BLaER1 treated with 17β-estradiol and CSF1 and Interleukin-3, amounts not matched to agents 10 nM and 100 nM (cell line): ENCODE data around the gene FRMD4A.
A peak's percentile ranks its signal among the peaks of the same experiment; 100 is the strongest.
"Not testable (repeated sequence)": the region's sequence is repeated elsewhere in the genome, so short reads cannot be mapped to it uniquely, and the experiment has no call there.

Experiments
- H3K27ac ChIP-seq, 11 experiments: shearing (Covaris generic); formaldehyde crosslinking; 2 replicates each; pipeline ENCODE4 v1.8.1; 2022
- H3K27me3 ChIP-seq, 11 experiments: shearing (Covaris generic); formaldehyde crosslinking; 2 replicates each; pipeline ENCODE4 v1.8.1; 2022
- H3K36me3 ChIP-seq, 11 experiments: shearing (Covaris generic); formaldehyde crosslinking; 2 replicates each; pipeline ENCODE4 v1.8.1; 2022
- H3K4me1 ChIP-seq, 10 experiments: shearing (Covaris generic); formaldehyde crosslinking; 2 replicates each; pipeline ENCODE4 v1.8.1; 2022
- H3K4me2 ChIP-seq, 11 experiments: shearing (Covaris generic); formaldehyde crosslinking; 2 replicates each; pipeline ENCODE4 v1.8.1; 2022
- H3K4me3 ChIP-seq, 10 experiments: shearing (Covaris generic); formaldehyde crosslinking; 2 replicates each; pipeline ENCODE4 v1.8.1; 2022
- H3K9ac ChIP-seq, 11 experiments: shearing (Covaris generic); formaldehyde crosslinking; 2 replicates each; pipeline ENCODE4 v1.8.1; 2022
- H3K9me3 ChIP-seq, 11 experiments: shearing (Covaris generic); formaldehyde crosslinking; replicated peaks in 1 of 11; 2 replicates each; pipeline ENCODE4 v1.8.1; 2022
- H4K20me1 ChIP-seq, 11 experiments: shearing (Covaris generic); formaldehyde crosslinking; 2 replicates each; pipeline ENCODE4 v1.8.1; 2022
- Cebpa-rat ChIP-seq, 11 experiments: shearing (Covaris generic); IDR thresholded peaks; 2 replicates each; pipeline ENCODE4 v1.8.1; 2022

Gene FRMD4A

DNA sequence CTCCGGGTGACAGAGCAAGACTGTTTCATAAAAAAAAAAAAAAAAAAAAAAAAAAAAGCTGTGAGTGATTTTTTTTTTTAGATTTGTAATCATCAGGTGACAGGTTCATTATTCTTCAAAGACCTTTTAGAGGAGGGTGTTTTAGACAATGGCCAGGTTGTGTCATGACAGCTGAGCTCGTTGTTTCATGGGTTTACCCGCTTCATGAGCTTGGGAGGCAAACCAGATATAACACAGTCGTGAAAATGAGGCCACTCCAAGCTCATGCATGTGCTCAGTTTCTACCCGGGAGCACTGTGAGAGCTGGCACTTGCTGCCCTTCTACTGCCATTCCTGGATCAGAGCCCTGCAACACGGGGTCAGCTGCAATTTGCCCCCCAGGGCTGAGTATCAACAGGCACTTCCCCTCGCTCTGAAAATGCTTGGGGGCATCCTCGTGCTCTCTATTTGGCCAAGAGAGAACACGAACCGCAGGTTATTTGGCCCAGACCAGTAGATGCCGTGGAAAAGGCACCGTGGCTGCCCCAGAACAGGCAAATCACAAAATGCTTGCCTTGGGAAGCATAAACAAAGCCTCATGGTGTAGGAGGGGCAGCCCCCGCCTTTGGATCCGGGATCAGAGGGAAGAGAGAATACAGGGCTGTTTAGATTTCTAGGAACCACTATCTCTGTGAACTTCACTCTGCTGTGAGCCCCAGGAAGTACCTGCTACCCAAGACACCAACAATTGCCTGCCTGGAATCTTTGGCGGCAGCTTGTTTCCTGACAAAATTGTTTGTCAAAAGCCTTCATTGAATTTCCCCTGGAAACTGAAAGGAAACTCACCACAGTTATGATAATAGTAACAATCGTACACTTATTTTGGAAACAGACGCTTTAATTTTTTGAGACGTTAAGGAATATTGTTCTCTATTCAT is 371.0 kb downstream of the FRMD4A start:
- no peaks in the 10 kb centered on the region for H3K27me3 ChIP-seq

DNA sequence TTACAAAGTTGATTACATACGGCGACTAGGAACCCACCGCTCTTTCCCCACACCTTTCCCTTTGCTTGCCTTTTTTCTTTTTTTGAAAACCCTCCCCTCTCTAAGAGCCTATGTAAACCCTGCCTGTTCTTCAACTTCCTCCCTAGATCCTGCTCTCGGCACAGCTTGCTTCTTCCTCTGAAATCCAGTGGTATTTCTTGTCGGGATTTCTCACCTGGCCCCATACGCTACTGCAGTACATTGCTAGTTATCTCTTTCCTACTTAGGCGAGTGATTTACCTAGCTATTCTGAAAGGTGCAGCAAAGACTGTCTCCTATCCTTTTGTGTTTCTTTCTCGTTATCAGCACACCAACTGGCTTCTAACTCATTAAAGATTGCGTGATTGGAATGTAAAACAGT is 372.9 kb downstream of the FRMD4A start:
- no peak overlapping the region for H3K4me3 ChIP-seq
- H3K9me3 ChIP-seq, result peaks cover 0 to 14% (median 9%) of the 10 kb centered on the region in 11 experiments; a peak in 11 of 22 replicates
- H3K4me1 ChIP-seq, result peaks cover 0 to 9% (median 0%) of the 10 kb centered on the region in 10 experiments; a peak in 6 of 20 replicates
- no peaks in the 10 kb centered on the region for H3K27me3 ChIP-seq
- no peak overlapping the region for H3K9ac ChIP-seq
- no peak overlapping the region for H3K27ac ChIP-seq
- no peaks in the 10 kb centered on the region for H3K36me3 ChIP-seq
- no peak for TF ChIP-seq Cebpa-rat (IDR thresholded peaks at IDR 0.05)
- no peaks in the 10 kb centered on the region for H4K20me1 ChIP-seq
- H3K4me2 ChIP-seq, result no peak overlapping the region

More for the DNA sequence above, 371.0 kb downstream of the FRMD4A start:
- H3K4me1 ChIP-seq, result peaks cover 0 to 9% (median 0%) of the 10 kb centered on the region in 10 experiments; a peak in 6 of 20 replicates
- H4K20me1 ChIP-seq, result no peaks in the 10 kb centered on the region
- H3K4me2 ChIP-seq, result no peak overlapping the region
- no peak overlapping the region for H3K9ac ChIP-seq
- peaks cover 0 to 4% (median under 1%) of the 10 kb centered on the region in 11 experiments; a peak in 4 of 22 replicates for H3K9me3 ChIP-seq
- TF ChIP-seq Cebpa-rat (IDR thresholded peaks at IDR 0.05), result no peak
- no peak overlapping the region for H3K27ac ChIP-seq
- no peaks in the 10 kb centered on the region for H3K36me3 ChIP-seq
- no peak overlapping the region for H3K4me3 ChIP-seq

DNA sequence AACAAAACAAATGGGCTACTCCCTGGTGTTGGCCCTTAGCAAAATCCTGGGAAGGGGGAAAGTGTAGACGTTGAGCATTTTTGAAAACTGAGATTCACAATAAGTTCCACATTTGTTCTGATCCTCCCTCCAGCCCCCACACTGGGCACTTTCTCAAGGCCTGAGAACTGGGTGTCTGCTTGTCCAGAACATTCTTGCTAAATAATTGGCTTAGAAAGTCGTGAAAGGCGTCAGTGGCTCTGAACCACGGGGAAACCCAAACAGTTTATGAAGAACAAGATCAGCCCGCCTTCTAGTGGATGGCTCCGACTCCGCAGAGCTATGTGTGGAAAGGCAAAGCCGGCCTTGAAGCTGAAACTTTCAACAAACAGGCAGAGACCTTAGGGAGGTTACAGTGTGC is 373.9 kb downstream of the FRMD4A start:
- Histone ChIP-seq H3K9ac (no peak overlapping the region), H3K4me2 (no peak overlapping the region), H3K27ac (no peak overlapping the region), H4K20me1 (no peaks in the 10 kb centered on the region), H3K4me1 (peaks cover 0 to 9% (median 0%) of the 10 kb centered on the region in 10 experiments; a peak in 6 of 20 replicates), H3K4me3 (no peak overlapping the region), H3K36me3 (no peaks in the 10 kb centered on the region), H3K27me3 (no peaks in the 10 kb centered on the region), H3K9me3 (peaks cover 0 to 14% (median 9%) of the 10 kb centered on the region in 11 experiments; a peak in 11 of 22 replicates)
- TF ChIP-seq Cebpa-rat (IDR thresholded peaks at IDR 0.05), result no peak

DNA sequence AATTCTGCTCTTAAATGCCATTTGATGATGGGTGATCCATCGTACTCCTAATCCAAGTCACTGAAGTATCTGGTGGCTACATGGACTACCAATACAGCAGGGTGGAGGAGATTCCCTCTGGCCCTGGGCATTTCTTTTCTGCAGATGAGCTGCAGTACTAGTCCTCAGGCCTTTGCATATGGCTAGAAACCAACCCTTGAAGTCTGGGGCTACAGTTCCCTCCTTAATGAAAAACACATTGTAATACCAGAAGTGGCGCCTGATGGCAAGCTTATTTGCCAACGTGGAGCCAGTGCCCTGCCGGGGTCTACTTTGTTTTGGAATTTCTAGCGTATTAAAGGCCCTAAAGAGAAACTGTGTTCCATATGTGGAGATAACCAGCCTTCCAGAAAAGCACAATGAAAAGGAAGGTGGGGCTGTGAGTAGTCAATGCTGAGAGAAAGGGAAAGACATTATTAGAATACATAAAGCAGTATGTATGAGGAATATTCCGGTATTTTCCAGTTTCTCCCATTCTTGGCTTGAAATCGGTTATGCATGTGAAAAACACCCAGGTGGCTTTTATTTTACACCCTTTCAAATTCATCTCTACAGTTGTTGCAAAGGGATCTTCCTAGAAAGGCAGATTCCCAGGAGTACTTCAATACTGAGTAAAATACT is 375.2 kb downstream of the FRMD4A start:
- no peak for TF ChIP-seq Cebpa-rat (IDR thresholded peaks at IDR 0.05)

DNA sequence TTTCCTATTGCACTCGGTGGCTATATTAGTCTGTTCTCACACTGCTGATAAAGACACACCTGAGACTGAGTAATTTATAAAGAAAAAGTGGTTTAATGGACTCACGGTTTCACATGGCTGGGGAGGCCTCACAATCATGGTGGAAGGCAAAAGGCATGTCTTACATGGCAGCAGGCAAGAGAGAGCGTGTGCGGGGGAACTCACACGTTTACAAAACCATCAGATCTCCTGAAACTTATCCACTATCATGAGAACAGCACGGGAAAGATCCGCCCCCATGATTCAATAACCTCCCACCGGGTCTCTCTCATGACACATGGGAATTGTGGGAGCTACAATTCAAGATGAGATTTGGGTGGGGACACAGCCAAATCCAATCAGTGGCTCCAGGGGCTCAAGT is 376.5 kb downstream of the FRMD4A start:
- not testable (repeated sequence) for H3K4me1 ChIP-seq

More for the DNA sequence above, 375.2 kb downstream of the FRMD4A start:
- no peaks in the 10 kb centered on the region for H3K27me3 ChIP-seq
- no peaks in the 10 kb centered on the region for H4K20me1 ChIP-seq
- no peak overlapping the region for H3K9ac ChIP-seq
- no peak overlapping the region for H3K27ac ChIP-seq
- H3K4me1 ChIP-seq, result no peaks in the 10 kb centered on the region
- H3K4me2 ChIP-seq, result no peak overlapping the region
- H3K36me3 ChIP-seq, result no peaks in the 10 kb centered on the region
- no peak overlapping the region for H3K4me3 ChIP-seq
- peaks cover 0 to 14% (median 9%) of the 10 kb centered on the region in 11 experiments; a peak in 11 of 22 replicates for H3K9me3 ChIP-seq

DNA sequence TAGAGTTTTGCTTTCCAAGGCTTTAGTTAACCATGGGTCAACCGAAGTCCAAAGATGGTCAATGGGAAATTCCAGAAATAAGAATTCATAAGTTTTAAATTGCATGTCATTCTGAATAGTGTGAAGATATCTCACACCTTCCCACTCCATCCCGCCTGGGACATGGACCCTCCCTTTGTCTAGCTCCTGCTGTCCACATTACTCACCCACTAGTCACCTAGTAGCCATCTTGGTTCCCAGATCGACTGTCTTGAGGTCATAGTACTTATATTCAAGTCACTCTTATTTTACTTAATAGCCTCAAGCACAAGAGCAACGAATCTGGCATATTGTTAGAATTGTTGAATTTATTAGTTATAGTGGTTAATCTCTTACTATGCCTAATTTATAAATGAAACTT is 377.4 kb downstream of the FRMD4A start:
- Histone ChIP-seq H3K9me3 (peaks cover 0 to 14% (median 9%) of the 10 kb centered on the region in 11 experiments; a peak in 11 of 22 replicates), H3K36me3 (no peaks in the 10 kb centered on the region), H3K4me3 (no peak overlapping the region), H3K4me1 (no peaks in the 10 kb centered on the region), H3K27ac (no peak overlapping the region), H3K4me2 (no peak overlapping the region), H3K27me3 (no peaks in the 10 kb centered on the region), H4K20me1 (no peaks in the 10 kb centered on the region), H3K9ac (no peak overlapping the region)
- no peak for TF ChIP-seq Cebpa-rat (IDR thresholded peaks at IDR 0.05)

More for the DNA sequence above, 376.5 kb downstream of the FRMD4A start:
- not testable (repeated sequence) for H4K20me1 ChIP-seq, H3K4me2 ChIP-seq, H3K27me3 ChIP-seq, H3K27ac ChIP-seq, H3K4me3 ChIP-seq, H3K36me3 ChIP-seq, H3K9ac ChIP-seq
- peaks cover 0 to 14% (median 9%) of the 10 kb centered on the region in 11 experiments; a peak in 11 of 22 replicates for H3K9me3 ChIP-seq

DNA sequence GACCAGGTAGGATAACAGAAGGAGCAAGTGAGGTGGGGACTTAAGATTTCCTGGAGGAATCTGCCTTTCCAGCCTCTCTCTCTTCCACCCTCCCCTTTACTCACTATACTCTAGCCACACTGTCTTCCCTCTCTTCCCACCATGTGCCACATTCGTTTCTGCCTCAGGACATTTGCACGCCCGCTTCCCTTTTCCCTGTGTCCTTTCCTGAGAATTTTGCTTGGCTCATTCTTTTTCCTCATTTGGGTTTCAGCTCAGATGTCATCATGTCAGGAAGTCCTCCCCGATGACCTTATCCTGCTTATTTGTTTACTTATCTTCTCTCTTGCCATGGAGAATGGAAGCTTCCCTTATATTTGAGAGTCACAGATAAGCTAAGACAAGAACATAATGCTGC is 380.2 kb downstream of the FRMD4A start:
- Histone ChIP-seq H3K4me3 (no peak overlapping the region), H3K4me2 (0 out of 22 replicates have a peak overlapping the region, but pooled peaks of 2 of the 11 experiments have one; percentile 6 to 8), H3K4me1 (peaks cover 0 to 10% (median 0%) of the 10 kb centered on the region in 10 experiments; a peak in 5 of 20 replicates), H3K27me3 (no peaks in the 10 kb centered on the region), H3K27ac (no peak overlapping the region), H4K20me1 (no peaks in the 10 kb centered on the region), H3K36me3 (no peaks in the 10 kb centered on the region), H3K9ac (no peak overlapping the region), H3K9me3 (peaks cover 0 to 14% (median 9%) of the 10 kb centered on the region in 11 experiments; a peak in 11 of 22 replicates)
- no peak for TF ChIP-seq Cebpa-rat (IDR thresholded peaks at IDR 0.05)

DNA sequence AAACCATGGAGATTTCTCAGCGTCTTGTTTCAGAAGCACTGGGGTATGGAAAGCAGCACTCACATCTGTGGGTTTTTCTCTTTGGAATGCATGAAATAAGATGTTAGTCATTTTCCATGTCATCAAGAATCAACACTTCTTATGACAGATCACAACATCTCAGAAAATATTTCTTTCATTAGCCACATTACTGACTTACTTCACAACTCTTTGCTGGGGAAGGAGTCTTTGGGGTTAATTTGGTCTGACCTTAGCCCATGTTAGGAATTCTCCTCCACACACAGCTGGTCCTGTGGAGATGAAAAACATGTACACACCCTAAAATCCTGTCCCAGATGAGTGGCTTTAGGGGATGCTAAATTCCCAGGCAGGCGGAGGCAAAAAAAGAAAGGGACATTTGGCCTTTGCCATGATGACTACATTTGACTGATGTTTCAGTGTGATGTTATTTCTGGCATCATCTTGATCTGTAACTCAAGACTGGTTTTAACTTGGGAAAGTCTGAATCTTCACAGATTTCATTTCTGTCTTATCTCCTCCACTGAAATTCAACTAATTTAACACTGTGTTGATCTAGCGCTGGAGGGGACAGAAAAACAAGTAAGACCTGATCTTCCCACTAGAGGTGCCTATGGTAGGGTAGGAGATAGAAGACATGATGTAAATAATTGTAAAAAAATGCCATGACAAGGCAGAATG is 380.7 kb downstream of the FRMD4A start:
- Histone ChIP-seq H3K4me2 (no peak overlapping the region), H3K27ac (no peak overlapping the region), H3K27me3 (no peaks in the 10 kb centered on the region), H3K9ac (no peak overlapping the region), H3K4me1 (peaks cover 0 to 16% (median 0%) of the 10 kb centered on the region in 10 experiments; a peak in 5 of 20 replicates), H3K9me3 (peaks cover 0 to 13% (median 9%) of the 10 kb centered on the region in 11 experiments; a peak in 11 of 22 replicates), H4K20me1 (no peaks in the 10 kb centered on the region), H3K36me3 (no peaks in the 10 kb centered on the region), H3K4me3 (no peak overlapping the region)
- no peak for TF ChIP-seq Cebpa-rat (IDR thresholded peaks at IDR 0.05)

DNA sequence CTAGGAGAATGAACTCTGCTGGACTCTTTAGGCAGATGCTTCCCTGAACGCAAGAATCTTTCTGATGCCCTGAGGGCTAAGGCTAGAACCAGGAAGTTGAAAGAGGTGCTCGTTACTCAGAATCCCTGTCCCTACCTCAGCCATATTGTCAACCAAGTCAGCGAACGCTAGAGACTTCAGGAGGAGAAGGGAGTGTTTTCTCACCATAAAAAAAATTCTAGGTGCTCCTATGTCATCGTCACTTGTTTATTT is 384.6 kb downstream of the FRMD4A start:
- Histone ChIP-seq H3K4me1 (peaks cover 0 to 17% (median 0%) of the 10 kb centered on the region in 10 experiments; a peak in 5 of 20 replicates), H3K27ac (no peak overlapping the region), H3K36me3 (no peaks in the 10 kb centered on the region), H3K9me3 (peaks cover 0 to 6% (median 0%) of the 10 kb centered on the region in 11 experiments; a peak in 4 of 22 replicates), H4K20me1 (no peaks in the 10 kb centered on the region), H3K9ac (no peak overlapping the region), H3K4me3 (no peak overlapping the region), H3K4me2 (peak overlapping the region in 2 of 11 experiments; percentile 32 to 42; a peak in 4 of 22 replicates), H3K27me3 (no peaks in the 10 kb centered on the region)
- no peak for TF ChIP-seq Cebpa-rat (IDR thresholded peaks at IDR 0.05)
